ENCODE measurements around the gene IGFBP4.

IGFBP4 gene

DNA sequence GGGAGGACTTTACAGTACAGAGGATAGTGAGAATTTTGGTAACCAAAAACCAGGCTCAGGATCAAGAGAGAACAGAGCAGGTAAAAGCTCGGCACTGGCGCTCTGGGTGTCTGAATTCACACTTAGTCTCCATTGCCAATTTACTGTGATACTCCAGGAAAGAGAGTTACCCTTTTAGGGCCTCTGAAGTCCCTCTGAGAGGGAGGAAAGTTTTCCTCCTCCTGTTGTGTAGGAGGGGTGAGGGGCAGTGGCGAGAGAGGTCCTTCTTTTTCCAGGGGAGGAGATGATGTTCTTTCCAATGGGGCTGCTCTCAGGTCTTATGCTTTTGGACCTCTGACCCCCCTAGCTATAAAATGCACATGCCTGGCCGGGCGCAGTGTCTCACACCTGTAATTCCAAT lies 63.5 kb downstream of the IGFBP4 start:
- TF ChIP-seq, protein P1, sequence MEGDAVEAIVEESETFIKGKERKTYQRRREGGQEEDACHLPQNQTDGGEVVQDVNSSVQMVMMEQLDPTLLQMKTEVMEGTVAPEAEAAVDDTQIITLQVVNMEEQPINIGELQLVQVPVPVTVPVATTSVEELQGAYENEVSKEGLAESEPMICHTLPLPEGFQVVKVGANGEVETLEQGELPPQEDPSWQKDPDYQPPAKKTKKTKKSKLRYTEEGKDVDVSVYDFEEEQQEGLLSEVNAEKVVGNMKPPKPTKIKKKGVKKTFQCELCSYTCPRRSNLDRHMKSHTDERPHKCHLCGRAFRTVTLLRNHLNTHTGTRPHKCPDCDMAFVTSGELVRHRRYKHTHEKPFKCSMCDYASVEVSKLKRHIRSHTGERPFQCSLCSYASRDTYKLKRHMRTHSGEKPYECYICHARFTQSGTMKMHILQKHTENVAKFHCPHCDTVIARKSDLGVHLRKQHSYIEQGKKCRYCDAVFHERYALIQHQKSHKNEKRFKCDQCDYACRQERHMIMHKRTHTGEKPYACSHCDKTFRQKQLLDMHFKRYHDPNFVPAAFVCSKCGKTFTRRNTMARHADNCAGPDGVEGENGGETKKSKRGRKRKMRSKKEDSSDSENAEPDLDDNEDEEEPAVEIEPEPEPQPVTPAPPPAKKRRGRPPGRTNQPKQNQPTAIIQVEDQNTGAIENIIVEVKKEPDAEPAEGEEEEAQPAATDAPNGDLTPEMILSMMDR (IDR thresholded peaks at IDR 0.05), result no peak
- no peak for TF ChIP-seq ZFX (IDR thresholded peaks at IDR 0.05; ENCODE audit: borderline replicate concordance)
- no peak overlapping the region for H3K27ac ChIP-seq
